ENCODE measurements around the gene SUCLG2. TPM values are rescaled to one million over a fixed set of nuclear protein-coding genes. Genes with fewer than 3 reads are reported as not detected.

Gene SUCLG2
- total RNA-seq, 1 experiment from 2014 or later = 49.5 TPM

- DNase-seq = no peak
- CTCF ChIA-PET = no interaction called here
- Mint-ChIP-seq H3K36me3 (ENCODE audit: insufficient read depth, unreplicated experiment) (no peaks in the 10 kb centered on the region), H3K27me3 (ENCODE audit: unreplicated experiment) (no peaks in the 10 kb centered on the region), H3K9me3 (ENCODE audit: low read depth, unreplicated experiment) (no peaks in the 10 kb centered on the region), H3K27ac (ENCODE audit: unreplicated experiment) (no peak overlapping the region), H3K4me3 (ENCODE audit: low read depth, unreplicated experiment) (no peak overlapping the region), H3K4me1 (ENCODE audit: low read depth, unreplicated experiment) (no peaks in the 10 kb centered on the region)
- BruUV-seq (replicated peaks) = no TSS peak
- no peak for TF ChIP-seq CTCF (IDR thresholded peaks at IDR 0.05; ENCODE audit: unreplicated experiment)
- intact Hi-C loops (cut with micrococcal nuclease; ENCODE audit: unreplicated experiment) = no loop called here
Observed at GRCh38 chr3:67564008-67564407, 90.4 kb downstream of the SUCLG2 start.

GRCh38 chr3:67561667-67562394 lies 92.6 kb downstream of the SUCLG2 start:
- intact Hi-C loops (cut with micrococcal nuclease; ENCODE audit: unreplicated experiment) = no loop called here

GRCh38 chr3:67561266-67561665 lies 93.1 kb downstream of the SUCLG2 start:
- no peak for TF ChIP-seq CTCF (IDR thresholded peaks at IDR 0.05; ENCODE audit: unreplicated experiment)
- BruUV-seq (replicated peaks) = no TSS peak
- Mint-ChIP-seq H3K9me3 (ENCODE audit: low read depth, unreplicated experiment) (no peaks in the 10 kb centered on the region), H3K36me3 (ENCODE audit: insufficient read depth, unreplicated experiment) (no peaks in the 10 kb centered on the region), H3K27ac (ENCODE audit: unreplicated experiment) (no peak overlapping the region), H3K4me3 (ENCODE audit: low read depth, unreplicated experiment) (no peak overlapping the region), H3K27me3 (ENCODE audit: unreplicated experiment) (no peaks in the 10 kb centered on the region), H3K4me1 (ENCODE audit: low read depth, unreplicated experiment) (no peaks in the 10 kb centered on the region)
- DNase-seq = no peak
- intact Hi-C loops (cut with micrococcal nuclease; ENCODE audit: unreplicated experiment) = no loop called here
- CTCF ChIA-PET = no interaction called here

More at GRCh38 chr3:67561667-67562394, 92.6 kb downstream of the SUCLG2 start:
- no peaks in the 10 kb centered on the region for H3K9me3 Mint-ChIP-seq (ENCODE audit: low read depth, unreplicated experiment)
- H3K36me3 Mint-ChIP-seq (ENCODE audit: insufficient read depth, unreplicated experiment) = no peaks in the 10 kb centered on the region
- CTCF ChIA-PET = no interaction called here
- DNase-seq = no peak
- no peaks in the 10 kb centered on the region for H3K27me3 Mint-ChIP-seq (ENCODE audit: unreplicated experiment)
- no peak overlapping the region for H3K4me3 Mint-ChIP-seq (ENCODE audit: low read depth, unreplicated experiment)
- no TSS peak for BruUV-seq (replicated peaks)
- H3K27ac Mint-ChIP-seq (ENCODE audit: unreplicated experiment) = no peak overlapping the region
- H3K4me1 Mint-ChIP-seq (ENCODE audit: low read depth, unreplicated experiment) = no peaks in the 10 kb centered on the region
- no peak for TF ChIP-seq CTCF (IDR thresholded peaks at IDR 0.05; ENCODE audit: unreplicated experiment)

GRCh38 chr3:67559029-67559605 lies 95.3 kb downstream of the SUCLG2 start:
- DNase-seq = no peak
- intact Hi-C loops (cut with micrococcal nuclease; ENCODE audit: unreplicated experiment) = no loop called here
- H3K27me3 Mint-ChIP-seq (ENCODE audit: unreplicated experiment) = no peaks in the 10 kb centered on the region
- H3K4me3 Mint-ChIP-seq (ENCODE audit: low read depth, unreplicated experiment) = no peak overlapping the region
- no peaks in the 10 kb centered on the region for H3K9me3 Mint-ChIP-seq (ENCODE audit: low read depth, unreplicated experiment)
- no peaks in the 10 kb centered on the region for H3K36me3 Mint-ChIP-seq (ENCODE audit: insufficient read depth, unreplicated experiment)
- no peaks in the 10 kb centered on the region for H3K4me1 Mint-ChIP-seq (ENCODE audit: low read depth, unreplicated experiment)
- no peak overlapping the region for H3K27ac Mint-ChIP-seq (ENCODE audit: unreplicated experiment)
- BruUV-seq (replicated peaks) = no TSS peak
- CTCF ChIA-PET = no interaction called here
- no peak for TF ChIP-seq CTCF (IDR thresholded peaks at IDR 0.05; ENCODE audit: unreplicated experiment)
